Vagina (tissue), 2 donors: ENCODE measurements around the gene PLD6. TPM values are rescaled to one million over a fixed set of nuclear protein-coding genes. Genes with fewer than 3 reads are reported as not detected.

Experiments used
- DNase-seq, 2 donors: peaks; one replicate each; pipeline ENCODE4 v3.0.0-alpha.2; 2017; ENCODE audit errors: extremely low spot score in 2 of 2
- H3K27ac ChIP-seq: fragments of 200-600 bp; sonication (generic); one replicate; pipeline ENCODE4 v1.5.1; 2019
- H3K27me3 ChIP-seq: fragments of 200-600 bp; sonication (generic); one replicate; pipeline ENCODE4 v1.5.1; 2019
- H3K36me3 ChIP-seq, 2 donors: fragments of 200-600 bp; sonication (generic); one replicate each; pipeline ENCODE4 v1.5.1; 2017 to 2019
- H3K4me1 ChIP-seq: fragments of 200-600 bp; sonication (generic); one replicate; pipeline ENCODE4 v1.5.1; 2019
- H3K4me3 ChIP-seq, 2 donors: fragments of 200-600 bp; sonication (generic); 1 replicate in 1 of 2; 2 replicates in 1 of 2; pipeline ENCODE4 v1.5.1; 2016 to 2019
- H3K9me3 ChIP-seq: fragments of 200-600 bp; sonication (generic); one replicate; pipeline ENCODE4 v1.5.1; 2019
- CTCF ChIP-seq, 3 experiments: fragments of 450-650 bp in 2 of 3; fragments of 200-600 bp in 1 of 3; sonication (generic) in 1 of 3; IDR thresholded peaks; one replicate each; pipeline ENCODE4 v1.5.1; 2017 to 2019; ENCODE audit warnings: antibody characterized with exemption in 3 of 3, mild to moderate bottlenecking in 2 of 3, moderate library complexity in 2 of 3
- POLR2A ChIP-seq, 2 donors: fragments of 450-650 bp; IDR thresholded peaks; one replicate each; pipeline ENCODE4 v1.6.1; 2017; ENCODE audit warnings: antibody characterized with exemption in 2 of 2, mild to moderate bottlenecking in 2 of 2, moderate library complexity in 2 of 2
- POLR2AphosphoS5 ChIP-seq, 2 donors: sonication (generic); formaldehyde crosslinking; IDR thresholded peaks; one replicate each; pipeline ENCODE4 v1.9.0; 2017; ENCODE audit warnings: antibody characterized with exemption in 2 of 2, mild to moderate bottlenecking in 2 of 2, low read depth in 1 of 2; ENCODE audit not compliant: insufficient read depth in 1 of 2
- intact Hi-C: fragments of 100-400 bp; cut with DNase I; formaldehyde crosslinking; loops from one replicate; pipeline ENCODE4 v1.15.1; 2023
- total RNA-seq: library from RNA; depleted of rRNA; stranded (reverse); fragments of >200 nt; gene quantifications from one replicate; pipeline ENCODE4 v1.2.3, GENCODE V29; 2016

The PLD6 gene
- total RNA-seq, 1 donor from 2014 or later, result 0.74 TPM

- TF ChIP-seq POLR2A (IDR thresholded peaks at IDR 0.05) (no peak), POLR2AphosphoS5 (IDR thresholded peaks at IDR 0.05; ENCODE audit: insufficient read depth in 1 of 2, low read depth in 1 of 2) (no peak), CTCF (IDR thresholded peaks at IDR 0.05) (no peak)
- no peaks in the 10 kb centered on the region for H3K9me3 ChIP-seq
- DNase-seq, result no peak
- no peaks in the 10 kb centered on the region for H3K27me3 ChIP-seq
- intact Hi-C loops, result no loop called here
- H3K36me3 ChIP-seq, result peaks cover 0 to 36% of the 10 kb centered on the region in 2 donors
- H3K27ac ChIP-seq, result no peak overlapping the region
- no peak overlapping the region for H3K4me3 ChIP-seq
- H3K4me1 ChIP-seq, result no peaks in the 10 kb centered on the region
These were observed 40.7 kb upstream of the PLD6 start for GRCh38 chr17:17246879-17247278.

GRCh38 chr17:17243163-17243562 lies 37.0 kb upstream of the PLD6 start:
- H3K4me3 ChIP-seq, result no peak overlapping the region
- no peak for TF ChIP-seq POLR2A (IDR thresholded peaks at IDR 0.05)
- TF ChIP-seq POLR2AphosphoS5 (IDR thresholded peaks at IDR 0.05; ENCODE audit: insufficient read depth in 1 of 2, low read depth in 1 of 2), result no peak
- no peak for TF ChIP-seq CTCF (IDR thresholded peaks at IDR 0.05)
- H3K27ac ChIP-seq, result no peak overlapping the region
- no peak for DNase-seq
- peaks cover 0 to 17% of the 10 kb centered on the region in 2 donors for H3K36me3 ChIP-seq
- H3K9me3 ChIP-seq, result no peaks in the 10 kb centered on the region
- H3K27me3 ChIP-seq, result no peaks in the 10 kb centered on the region
- intact Hi-C loops, result no loop called here
- peaks cover 5% of the 10 kb centered on the region for H3K4me1 ChIP-seq

- intact Hi-C loops, result no loop called here
- H3K27ac ChIP-seq, result no peak overlapping the region
- H3K4me1 ChIP-seq, result peaks cover 10% of the 10 kb centered on the region
- peaks cover 0 to 8% of the 10 kb centered on the region in 2 donors for H3K36me3 ChIP-seq
- H3K9me3 ChIP-seq, result no peaks in the 10 kb centered on the region
- H3K27me3 ChIP-seq, result no peaks in the 10 kb centered on the region
- TF ChIP-seq POLR2A (IDR thresholded peaks at IDR 0.05) (no peak), CTCF (IDR thresholded peaks at IDR 0.05) (no peak), POLR2AphosphoS5 (IDR thresholded peaks at IDR 0.05; ENCODE audit: insufficient read depth in 1 of 2, low read depth in 1 of 2) (no peak)
- DNase-seq, result no peak
- H3K4me3 ChIP-seq, result no peak overlapping the region
These were observed 36.1 kb upstream of the PLD6 start for GRCh38 chr17:17242246-17242645.

GRCh38 chr17:17241656-17242055 lies 35.5 kb upstream of the PLD6 start:
- no peak for DNase-seq
- H3K27me3 ChIP-seq, result no peaks in the 10 kb centered on the region
- TF ChIP-seq POLR2A (IDR thresholded peaks at IDR 0.05) (no peak), POLR2AphosphoS5 (IDR thresholded peaks at IDR 0.05; ENCODE audit: insufficient read depth in 1 of 2, low read depth in 1 of 2) (no peak), CTCF (IDR thresholded peaks at IDR 0.05) (no peak)
- H3K4me1 ChIP-seq, result peaks cover 10% of the 10 kb centered on the region
- no peak overlapping the region for H3K4me3 ChIP-seq
- H3K9me3 ChIP-seq, result no peaks in the 10 kb centered on the region
- H3K27ac ChIP-seq, result no peak overlapping the region
- intact Hi-C loops, result no loop called here
- H3K36me3 ChIP-seq, result peaks cover 0 to 2% of the 10 kb centered on the region in 2 donors

GRCh38 chr17:17239832-17240231 lies 33.7 kb upstream of the PLD6 start:
- H3K4me3 ChIP-seq, result no peak overlapping the region
- peaks cover 25% of the 10 kb centered on the region for H3K4me1 ChIP-seq
- H3K36me3 ChIP-seq, result no peaks in the 10 kb centered on the region
- H3K27me3 ChIP-seq, result no peaks in the 10 kb centered on the region
- DNase-seq, result no peak
- no peak overlapping the region for H3K27ac ChIP-seq
- no peaks in the 10 kb centered on the region for H3K9me3 ChIP-seq
- intact Hi-C loops, result no loop called here
- TF ChIP-seq POLR2A (IDR thresholded peaks at IDR 0.05), result no peak
- TF ChIP-seq POLR2AphosphoS5 (IDR thresholded peaks at IDR 0.05; ENCODE audit: insufficient read depth in 1 of 2, low read depth in 1 of 2), result no peak
- TF ChIP-seq CTCF (IDR thresholded peaks at IDR 0.05), result no peak
